SK-N-SH treated with all-trans-retinoic acid at 6 μM for 48 hours (cell line): ENCODE data around the gene COL4A1.

Source experiments
- ATAC-seq: fragments of 200-7000 bp; cut with Tn5 transposase; 3 replicates; pipeline ENCODE4 v1.9.1; 2020; ENCODE audit warnings: mild to moderate bottlenecking, moderate library complexity
- ARNTL ChIP-seq: fragments of 450-650 bp; formaldehyde crosslinking; IDR thresholded peaks from 2 replicates; pipeline ENCODE4 v1.5.0; 2020; ENCODE audit warnings: low read depth, mild to moderate bottlenecking, moderate library complexity, borderline replicate concordance
- BACH2 ChIP-seq: fragments of 250-450 bp; sonication (Bioruptor Pico); IDR thresholded peaks from 2 replicates; pipeline ENCODE4 v1.9.0; 2021; ENCODE audit warnings: mild to moderate bottlenecking, borderline replicate concordance
- CSDC2 ChIP-seq: fragments of 250-450 bp; sonication (Bioruptor Pico); IDR thresholded peaks from 2 replicates; pipeline ENCODE4 v1.5.0; 2020; ENCODE audit warnings: mild to moderate bottlenecking, moderate library complexity
- ESRRG ChIP-seq: fragments of 250-450 bp; sonication (Bioruptor Pico); IDR thresholded peaks from 2 replicates; pipeline ENCODE4 v1.6.1; 2021; ENCODE audit warnings: mild to moderate bottlenecking
- GLIS3 ChIP-seq: fragments of 250-450 bp; sonication (Bioruptor Pico); IDR thresholded peaks from 2 replicates; pipeline ENCODE4 v1.5.0; 2020; ENCODE audit warnings: mild to moderate bottlenecking, moderate library complexity
- ISL1 ChIP-seq: fragments of 250-450 bp; sonication (Bioruptor Pico); IDR thresholded peaks from 2 replicates; pipeline ENCODE4 v2.1.2; 2022; ENCODE audit warnings: mild to moderate bottlenecking, moderate library complexity
- OSR1 ChIP-seq: fragments of 250-450 bp; sonication (Bioruptor Pico); IDR thresholded peaks from 2 replicates; pipeline ENCODE4 v1.8.0; 2022; ENCODE audit warnings: moderate library complexity, mild to moderate bottlenecking, inconsistent platforms
- PPARA ChIP-seq: fragments of 250-450 bp; sonication (Bioruptor Pico); IDR thresholded peaks from 2 replicates; pipeline ENCODE4 v1.5.0; 2020; ENCODE audit warnings: mild to moderate bottlenecking, borderline replicate concordance
- RARB ChIP-seq: fragments of 250-450 bp; sonication (Bioruptor Pico); IDR thresholded peaks from 2 replicates; pipeline ENCODE4 v1.8.0; 2021; ENCODE audit warnings: mild to moderate bottlenecking, moderate library complexity
- TCF4 ChIP-seq: fragments of 250-450 bp; sonication (Bioruptor Pico); IDR thresholded peaks from 2 replicates; pipeline ENCODE4 v1.8.0; 2021; ENCODE audit warnings: mild to moderate bottlenecking, moderate library complexity, borderline replicate concordance
- TOX ChIP-seq: fragments of 250-450 bp; sonication (Bioruptor Pico); IDR thresholded peaks from 2 replicates; pipeline ENCODE4 v1.8.0; 2021; ENCODE audit warnings: mild to moderate bottlenecking, moderate library complexity, borderline replicate concordance
- ZC3H10 ChIP-seq: fragments of 250-450 bp; sonication (Bioruptor Pico); IDR thresholded peaks from 2 replicates; pipeline ENCODE4 v1.5.1; 2021; ENCODE audit warnings: mild to moderate bottlenecking, moderate library complexity
- ZFP30 ChIP-seq: fragments of 450-650 bp; formaldehyde crosslinking; IDR thresholded peaks from 2 replicates; pipeline ENCODE4 v1.5.0; 2022; ENCODE audit warnings: mild to moderate bottlenecking, moderate library complexity
- ZNF565 ChIP-seq: fragments of 450-650 bp; formaldehyde crosslinking; conservative IDR thresholded peaks from 2 replicates; pipeline ENCODE4 v1.5.0; 2020; ENCODE audit warnings: low read depth, mild to moderate bottlenecking, moderate library complexity
- ZNF70 ChIP-seq: fragments of 450-650 bp; formaldehyde crosslinking; IDR thresholded peaks from 2 replicates; pipeline ENCODE4 v1.5.0; 2020; ENCODE audit warnings: mild to moderate bottlenecking, moderate library complexity
- ZNF8 ChIP-seq: fragments of 450-650 bp; formaldehyde crosslinking; IDR thresholded peaks from 2 replicates; pipeline ENCODE4 v1.5.0; 2020; ENCODE audit warnings: mild to moderate bottlenecking, moderate library complexity
- TF ChIP-seq, protein P1 (sequence below): fragments of 250-450 bp; sonication (Bioruptor Pico); IDR thresholded peaks from 2 replicates; pipeline ENCODE4 v1.8.0; 2021; ENCODE audit warnings: low read depth, mild to moderate bottlenecking, moderate library complexity, borderline replicate concordance
- TF ChIP-seq, protein P2 (sequence below): fragments of 250-450 bp; sonication (Bioruptor Pico); IDR thresholded peaks from 2 replicates; pipeline ENCODE4 v1.5.1; 2021; ENCODE audit warnings: mild to moderate bottlenecking, moderate library complexity
- TF ChIP-seq, protein P3 (sequence below): fragments of 250-450 bp; sonication (Bioruptor Pico); IDR thresholded peaks from 2 replicates; pipeline ENCODE4 v1.5.0; 2020; ENCODE audit warnings: mild to moderate bottlenecking, moderate library complexity
- TF ChIP-seq, protein P4 (sequence below): fragments of 250-450 bp; sonication (Bioruptor Pico); IDR thresholded peaks from 2 replicates; pipeline ENCODE4 v1.8.0; 2020; ENCODE audit warnings: mild to moderate bottlenecking, moderate library complexity, borderline replicate concordance
- TF ChIP-seq, protein P5 (sequence below): fragments of 250-450 bp; sonication (Bioruptor Pico); IDR thresholded peaks from 2 replicates; pipeline ENCODE4 v1.5.1; 2020; ENCODE audit warnings: low read depth, mild to moderate bottlenecking, moderate library complexity

The COL4A1 gene

DNA sequence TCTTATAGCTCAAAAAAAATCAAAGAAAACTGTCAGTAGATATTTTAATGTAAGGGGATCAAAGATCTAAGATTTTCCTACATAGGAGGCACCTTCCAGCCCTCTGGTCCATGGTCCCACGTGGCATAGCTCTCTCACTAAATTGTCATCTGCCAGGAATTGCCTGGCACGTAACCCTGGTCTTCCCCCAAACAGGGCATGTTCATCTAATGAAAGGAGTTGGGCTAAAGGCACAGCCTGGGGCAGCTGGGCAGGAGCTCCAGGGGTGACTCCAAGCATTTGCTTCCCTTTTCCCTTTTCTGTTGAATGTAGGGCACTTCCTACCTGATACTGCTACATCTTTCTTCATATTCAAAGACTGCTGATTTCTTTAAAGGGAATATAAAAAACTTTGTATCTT, 148.7 kb downstream of the COL4A1 start:
- no peak for ATAC-seq
- no peak for TF ChIP-seq CSDC2 (CRISPR knock-in tag)
- TF ChIP-seq, protein P1, sequence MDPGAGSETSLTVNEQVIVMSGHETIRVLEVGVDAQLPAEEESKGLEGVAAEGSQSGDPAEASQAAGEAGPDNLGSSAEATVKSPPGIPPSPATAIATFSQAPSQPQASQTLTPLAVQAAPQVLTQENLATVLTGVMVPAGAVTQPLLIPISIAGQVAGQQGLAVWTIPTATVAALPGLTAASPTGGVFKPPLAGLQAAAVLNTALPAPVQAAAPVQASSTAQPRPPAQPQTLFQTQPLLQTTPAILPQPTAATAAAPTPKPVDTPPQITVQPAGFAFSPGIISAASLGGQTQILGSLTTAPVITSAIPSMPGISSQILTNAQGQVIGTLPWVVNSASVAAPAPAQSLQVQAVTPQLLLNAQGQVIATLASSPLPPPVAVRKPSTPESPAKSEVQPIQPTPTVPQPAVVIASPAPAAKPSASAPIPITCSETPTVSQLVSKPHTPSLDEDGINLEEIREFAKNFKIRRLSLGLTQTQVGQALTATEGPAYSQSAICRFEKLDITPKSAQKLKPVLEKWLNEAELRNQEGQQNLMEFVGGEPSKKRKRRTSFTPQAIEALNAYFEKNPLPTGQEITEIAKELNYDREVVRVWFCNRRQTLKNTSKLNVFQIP (CRISPR knock-in tag) = no peak
- no peak for TF ChIP-seq ZNF70 (CRISPR knock-in tag)
- TF ChIP-seq OSR1 (CRISPR knock-in tag) = no peak
- TF ChIP-seq PPARA (CRISPR knock-in tag) = no peak

DNA sequence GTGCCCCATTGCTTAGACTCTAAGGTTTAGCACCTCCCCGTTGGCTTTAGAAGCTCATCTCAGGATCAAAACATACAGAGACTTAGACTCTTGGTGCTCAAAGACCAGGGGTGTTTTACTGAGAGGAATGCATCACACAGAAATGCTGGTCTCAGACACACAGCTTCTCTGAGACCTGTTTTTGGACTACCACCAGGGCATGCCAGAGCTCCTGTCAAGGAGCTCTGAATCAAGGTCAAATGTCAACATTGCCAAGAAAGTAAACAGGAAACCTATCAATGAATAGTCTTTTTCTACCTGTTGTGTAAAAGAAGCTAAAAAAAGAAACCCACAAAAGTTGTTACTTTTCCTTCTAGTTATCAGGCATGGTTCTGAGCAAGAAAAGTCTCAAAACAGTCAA, 149.2 kb downstream of the COL4A1 start:
- ATAC-seq = no peak
- TF ChIP-seq BACH2 (CRISPR knock-in tag) = no peak
- no peak for TF ChIP-seq TCF4
- TF ChIP-seq RARB = no peak
- TF ChIP-seq ISL1 = no peak
- no peak for TF ChIP-seq ZC3H10

DNA sequence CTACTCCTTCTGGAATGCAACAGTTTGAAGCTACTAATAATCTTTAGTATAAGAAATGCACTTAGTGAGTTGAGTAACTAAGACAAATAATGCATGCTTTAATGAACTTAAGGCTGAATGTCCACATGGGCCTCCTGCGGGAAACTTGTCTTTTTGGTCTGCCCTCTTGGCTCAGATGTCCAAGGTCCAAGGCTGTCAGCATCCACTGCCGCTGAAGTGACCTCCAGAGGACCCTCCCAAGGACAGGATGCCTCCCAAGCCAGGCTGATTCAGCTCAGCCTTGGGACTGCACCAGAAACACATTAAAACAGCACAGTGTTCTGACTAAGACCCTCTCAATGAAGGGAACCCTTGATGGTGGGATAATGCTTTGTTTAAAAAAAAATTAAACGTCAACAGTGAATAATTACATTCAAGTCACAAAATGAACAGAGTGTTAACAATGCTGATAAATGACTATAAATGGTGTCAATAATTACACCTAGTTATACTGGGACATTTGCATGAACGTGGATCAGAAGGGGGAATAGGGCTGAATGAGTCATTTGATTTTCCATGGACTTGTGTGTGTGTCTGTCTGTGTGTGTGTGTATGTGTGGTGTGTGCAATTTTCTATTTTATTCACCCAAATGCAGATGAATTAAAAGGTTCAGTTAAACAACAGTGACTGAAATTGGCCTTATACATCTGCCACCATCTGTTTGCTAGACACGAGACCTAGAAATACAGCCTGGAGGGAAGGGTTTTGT, 150.5 kb downstream of the COL4A1 start:
- TF ChIP-seq ZNF8 (CRISPR knock-in tag) (no peak), ISL1 (0 out of 2 replicates have a peak, but pooled peaks have one; percentile 16), ARNTL (CRISPR knock-in tag) (no peak)
- TF ChIP-seq, all 23 proteins: peak for 1
- ATAC-seq = no peak; the same call in 2 of the 3 replicates

DNA sequence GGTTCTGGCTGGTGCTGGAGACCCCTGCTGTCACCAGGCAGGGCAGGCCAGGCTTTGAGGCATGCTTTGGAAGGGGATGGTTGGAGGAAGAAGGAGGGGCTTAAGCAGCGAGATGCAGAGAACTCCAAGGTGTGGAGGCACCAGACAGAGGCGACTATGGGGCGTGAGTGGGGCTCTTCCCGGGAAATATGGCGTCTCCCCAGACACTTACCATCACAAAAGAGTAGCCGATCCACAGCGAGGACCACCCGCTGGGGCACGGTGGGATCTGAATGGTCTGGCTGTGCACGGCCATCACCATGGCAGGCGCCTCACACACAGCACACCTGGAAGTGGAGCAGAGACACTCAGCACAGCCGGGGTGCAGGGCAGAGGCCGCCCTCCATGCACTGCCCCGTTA, 151.9 kb downstream of the COL4A1 start:
- no peak for ATAC-seq
- no peak for TF ChIP-seq RARB
- TF ChIP-seq, protein P2, sequence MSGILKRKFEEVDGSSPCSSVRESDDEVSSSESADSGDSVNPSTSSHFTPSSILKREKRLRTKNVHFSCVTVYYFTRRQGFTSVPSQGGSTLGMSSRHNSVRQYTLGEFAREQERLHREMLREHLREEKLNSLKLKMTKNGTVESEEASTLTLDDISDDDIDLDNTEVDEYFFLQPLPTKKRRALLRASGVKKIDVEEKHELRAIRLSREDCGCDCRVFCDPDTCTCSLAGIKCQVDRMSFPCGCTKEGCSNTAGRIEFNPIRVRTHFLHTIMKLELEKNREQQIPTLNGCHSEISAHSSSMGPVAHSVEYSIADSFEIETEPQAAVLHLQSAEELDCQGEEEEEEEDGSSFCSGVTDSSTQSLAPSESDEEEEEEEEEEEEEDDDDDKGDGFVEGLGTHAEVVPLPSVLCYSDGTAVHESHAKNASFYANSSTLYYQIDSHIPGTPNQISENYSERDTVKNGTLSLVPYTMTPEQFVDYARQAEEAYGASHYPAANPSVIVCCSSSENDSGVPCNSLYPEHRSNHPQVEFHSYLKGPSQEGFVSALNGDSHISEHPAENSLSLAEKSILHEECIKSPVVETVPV (CRISPR knock-in tag) = no peak
- TF ChIP-seq, protein P3, sequence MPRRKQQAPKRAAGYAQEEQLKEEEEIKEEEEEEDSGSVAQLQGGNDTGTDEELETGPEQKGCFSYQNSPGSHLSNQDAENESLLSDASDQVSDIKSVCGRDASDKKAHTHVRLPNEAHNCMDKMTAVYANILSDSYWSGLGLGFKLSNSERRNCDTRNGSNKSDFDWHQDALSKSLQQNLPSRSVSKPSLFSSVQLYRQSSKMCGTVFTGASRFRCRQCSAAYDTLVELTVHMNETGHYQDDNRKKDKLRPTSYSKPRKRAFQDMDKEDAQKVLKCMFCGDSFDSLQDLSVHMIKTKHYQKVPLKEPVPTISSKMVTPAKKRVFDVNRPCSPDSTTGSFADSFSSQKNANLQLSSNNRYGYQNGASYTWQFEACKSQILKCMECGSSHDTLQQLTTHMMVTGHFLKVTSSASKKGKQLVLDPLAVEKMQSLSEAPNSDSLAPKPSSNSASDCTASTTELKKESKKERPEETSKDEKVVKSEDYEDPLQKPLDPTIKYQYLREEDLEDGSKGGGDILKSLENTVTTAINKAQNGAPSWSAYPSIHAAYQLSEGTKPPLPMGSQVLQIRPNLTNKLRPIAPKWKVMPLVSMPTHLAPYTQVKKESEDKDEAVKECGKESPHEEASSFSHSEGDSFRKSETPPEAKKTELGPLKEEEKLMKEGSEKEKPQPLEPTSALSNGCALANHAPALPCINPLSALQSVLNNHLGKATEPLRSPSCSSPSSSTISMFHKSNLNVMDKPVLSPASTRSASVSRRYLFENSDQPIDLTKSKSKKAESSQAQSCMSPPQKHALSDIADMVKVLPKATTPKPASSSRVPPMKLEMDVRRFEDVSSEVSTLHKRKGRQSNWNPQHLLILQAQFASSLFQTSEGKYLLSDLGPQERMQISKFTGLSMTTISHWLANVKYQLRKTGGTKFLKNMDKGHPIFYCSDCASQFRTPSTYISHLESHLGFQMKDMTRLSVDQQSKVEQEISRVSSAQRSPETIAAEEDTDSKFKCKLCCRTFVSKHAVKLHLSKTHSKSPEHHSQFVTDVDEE (CRISPR knock-in tag) = no peak
- no peak for TF ChIP-seq ZNF565 (CRISPR knock-in tag)
- TF ChIP-seq CSDC2 (CRISPR knock-in tag) = no peak
- TF ChIP-seq, protein P4, sequence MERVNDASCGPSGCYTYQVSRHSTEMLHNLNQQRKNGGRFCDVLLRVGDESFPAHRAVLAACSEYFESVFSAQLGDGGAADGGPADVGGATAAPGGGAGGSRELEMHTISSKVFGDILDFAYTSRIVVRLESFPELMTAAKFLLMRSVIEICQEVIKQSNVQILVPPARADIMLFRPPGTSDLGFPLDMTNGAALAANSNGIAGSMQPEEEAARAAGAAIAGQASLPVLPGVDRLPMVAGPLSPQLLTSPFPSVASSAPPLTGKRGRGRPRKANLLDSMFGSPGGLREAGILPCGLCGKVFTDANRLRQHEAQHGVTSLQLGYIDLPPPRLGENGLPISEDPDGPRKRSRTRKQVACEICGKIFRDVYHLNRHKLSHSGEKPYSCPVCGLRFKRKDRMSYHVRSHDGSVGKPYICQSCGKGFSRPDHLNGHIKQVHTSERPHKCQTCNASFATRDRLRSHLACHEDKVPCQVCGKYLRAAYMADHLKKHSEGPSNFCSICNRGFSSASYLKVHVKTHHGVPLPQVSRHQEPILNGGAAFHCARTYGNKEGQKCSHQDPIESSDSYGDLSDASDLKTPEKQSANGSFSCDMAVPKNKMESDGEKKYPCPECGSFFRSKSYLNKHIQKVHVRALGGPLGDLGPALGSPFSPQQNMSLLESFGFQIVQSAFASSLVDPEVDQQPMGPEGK = no peak
- TF ChIP-seq ARNTL (CRISPR knock-in tag) = no peak
- no peak for TF ChIP-seq OSR1 (CRISPR knock-in tag)
- no peak for TF ChIP-seq ISL1
- TF ChIP-seq BACH2 (CRISPR knock-in tag) = no peak
- TF ChIP-seq, protein P5, sequence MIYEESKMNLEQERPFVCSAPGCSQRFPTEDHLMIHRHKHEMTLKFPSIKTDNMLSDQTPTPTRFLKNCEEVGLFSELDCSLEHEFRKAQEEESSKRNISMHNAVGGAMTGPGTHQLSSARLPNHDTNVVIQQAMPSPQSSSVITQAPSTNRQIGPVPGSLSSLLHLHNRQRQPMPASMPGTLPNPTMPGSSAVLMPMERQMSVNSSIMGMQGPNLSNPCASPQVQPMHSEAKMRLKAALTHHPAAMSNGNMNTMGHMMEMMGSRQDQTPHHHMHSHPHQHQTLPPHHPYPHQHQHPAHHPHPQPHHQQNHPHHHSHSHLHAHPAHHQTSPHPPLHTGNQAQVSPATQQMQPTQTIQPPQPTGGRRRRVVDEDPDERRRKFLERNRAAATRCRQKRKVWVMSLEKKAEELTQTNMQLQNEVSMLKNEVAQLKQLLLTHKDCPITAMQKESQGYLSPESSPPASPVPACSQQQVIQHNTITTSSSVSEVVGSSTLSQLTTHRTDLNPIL = no peak
- TF ChIP-seq, protein P1 (CRISPR knock-in tag) = no peak
- no peak for TF ChIP-seq ZNF70 (CRISPR knock-in tag)
- TF ChIP-seq TCF4 = no peak
- no peak for TF ChIP-seq ZNF8 (CRISPR knock-in tag)
- no peak for TF ChIP-seq ZFP30
- TF ChIP-seq GLIS3 = no peak
- TF ChIP-seq PPARA (CRISPR knock-in tag) = no peak
- no peak for TF ChIP-seq TOX (CRISPR knock-in tag)
- TF ChIP-seq ESRRG = no peak
